Brain pericyte (primary cell): Measurements from ENCODE around the gene PLEKHJ1.

Experiments used
- DNase-seq: peaks from one replicate; pipeline ENCODE4 v3.0.0-alpha.2; 2012; ENCODE audit warnings: low read depth, low spot score

PLEKHJ1 gene

GRCh38 chr19:2249010-2249866 lies 13.1 kb upstream of the PLEKHJ1 start, which contains the start of gene AMH:
TSS of gene AMH (plus strand) at chr19:2249323. CDS start at chr19:2249333, 10 bp downstream.
- no peak for DNase-seq

- DNase-seq, result no peak
These were observed 12.2 kb upstream of the PLEKHJ1 start for GRCh38 chr19:2248136-2249009.

DNA sequence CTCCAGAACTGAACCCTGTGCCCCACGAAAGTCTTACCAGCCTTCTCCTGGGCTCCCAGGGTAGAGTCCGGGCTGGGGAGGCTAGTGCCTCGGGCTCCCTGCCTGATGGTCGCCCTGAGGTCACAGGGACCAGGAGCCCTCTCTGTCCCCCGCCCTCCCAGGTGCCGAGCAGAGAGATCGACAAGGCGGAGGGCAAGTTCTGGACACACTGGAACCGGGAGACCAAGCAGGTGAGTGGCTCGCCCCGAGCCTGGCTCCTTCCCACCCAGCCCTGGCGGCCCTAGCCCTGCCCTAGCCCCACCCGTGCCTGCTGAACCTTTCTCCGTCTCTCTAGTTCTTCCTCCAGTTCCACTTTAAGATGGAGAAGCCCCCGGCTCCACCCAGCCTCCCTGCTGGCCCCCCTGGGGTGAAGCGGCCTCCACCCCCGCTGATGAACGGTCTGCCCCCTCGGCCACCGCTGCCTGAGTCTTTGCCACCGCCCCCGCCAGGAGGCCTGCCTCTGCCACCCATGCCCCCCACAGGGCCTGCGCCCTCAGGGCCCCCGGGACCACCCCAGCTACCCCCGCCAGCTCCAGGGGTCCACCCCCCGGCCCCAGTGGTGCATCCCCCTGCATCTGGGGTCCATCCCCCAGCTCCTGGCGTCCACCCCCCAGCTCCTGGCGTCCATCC lies 11.4 kb upstream of the PLEKHJ1 start:
- no peak for DNase-seq

DNA sequence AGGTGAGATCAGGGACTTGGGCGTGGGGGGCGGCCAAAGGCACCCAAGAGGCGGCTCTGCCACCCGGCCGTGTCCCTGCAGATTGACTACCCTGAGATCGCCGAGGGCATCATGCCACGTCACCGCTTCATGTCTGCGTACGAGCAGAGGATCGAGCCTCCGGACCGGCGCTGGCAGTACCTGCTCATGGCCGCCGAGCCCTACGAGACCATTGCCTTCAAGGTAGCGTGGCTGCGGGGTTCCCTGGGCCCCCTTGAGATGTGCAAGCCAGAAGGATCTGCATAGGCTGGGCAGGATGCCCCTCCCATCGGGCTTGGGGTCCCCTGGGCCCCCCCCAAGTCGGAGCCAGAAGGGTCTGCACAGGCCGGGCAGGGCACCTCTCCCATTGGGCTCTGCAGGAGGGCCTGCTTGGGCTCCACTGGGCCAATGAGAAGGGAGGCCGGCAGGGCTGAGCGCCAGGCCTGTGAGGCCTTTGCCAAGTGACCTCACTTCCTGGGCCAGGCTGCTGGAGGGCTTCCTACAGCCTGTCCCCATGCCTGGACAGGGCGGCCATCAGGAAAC lies 10.8 kb upstream of the PLEKHJ1 start:
- no peak for DNase-seq

GRCh38 chr19:2246014-2246620 lies 10.0 kb upstream of the PLEKHJ1 start:
- DNase-seq, result no peak

- no peak for DNase-seq
These were observed 9.1 kb upstream of the PLEKHJ1 start for GRCh38 chr19:2245273-2245672.

DNA sequence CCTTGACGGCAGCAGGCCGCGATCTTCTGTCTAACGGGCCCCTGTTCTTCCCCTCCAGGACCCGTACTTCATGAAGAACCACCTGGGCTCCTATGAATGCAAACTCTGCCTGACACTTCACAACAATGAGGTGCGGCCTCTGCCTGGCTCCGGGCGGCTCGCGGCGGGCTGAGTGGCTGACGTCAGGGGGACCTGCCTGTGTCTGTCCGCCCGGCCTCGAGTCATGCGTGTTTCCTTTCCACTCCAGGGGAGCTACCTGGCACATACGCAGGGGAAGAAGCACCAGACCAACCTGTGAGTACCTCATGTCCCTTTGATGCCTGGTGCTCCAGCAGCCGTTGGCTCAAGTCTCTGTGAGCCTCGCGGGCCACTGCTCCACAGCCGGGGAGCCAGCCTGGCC lies 8.4 kb upstream of the PLEKHJ1 start:
- DNase-seq, result no peak

GRCh38 chr19:2244125-2244411 lies 7.9 kb upstream of the PLEKHJ1 start:
- DNase-seq, result no peak

DNA sequence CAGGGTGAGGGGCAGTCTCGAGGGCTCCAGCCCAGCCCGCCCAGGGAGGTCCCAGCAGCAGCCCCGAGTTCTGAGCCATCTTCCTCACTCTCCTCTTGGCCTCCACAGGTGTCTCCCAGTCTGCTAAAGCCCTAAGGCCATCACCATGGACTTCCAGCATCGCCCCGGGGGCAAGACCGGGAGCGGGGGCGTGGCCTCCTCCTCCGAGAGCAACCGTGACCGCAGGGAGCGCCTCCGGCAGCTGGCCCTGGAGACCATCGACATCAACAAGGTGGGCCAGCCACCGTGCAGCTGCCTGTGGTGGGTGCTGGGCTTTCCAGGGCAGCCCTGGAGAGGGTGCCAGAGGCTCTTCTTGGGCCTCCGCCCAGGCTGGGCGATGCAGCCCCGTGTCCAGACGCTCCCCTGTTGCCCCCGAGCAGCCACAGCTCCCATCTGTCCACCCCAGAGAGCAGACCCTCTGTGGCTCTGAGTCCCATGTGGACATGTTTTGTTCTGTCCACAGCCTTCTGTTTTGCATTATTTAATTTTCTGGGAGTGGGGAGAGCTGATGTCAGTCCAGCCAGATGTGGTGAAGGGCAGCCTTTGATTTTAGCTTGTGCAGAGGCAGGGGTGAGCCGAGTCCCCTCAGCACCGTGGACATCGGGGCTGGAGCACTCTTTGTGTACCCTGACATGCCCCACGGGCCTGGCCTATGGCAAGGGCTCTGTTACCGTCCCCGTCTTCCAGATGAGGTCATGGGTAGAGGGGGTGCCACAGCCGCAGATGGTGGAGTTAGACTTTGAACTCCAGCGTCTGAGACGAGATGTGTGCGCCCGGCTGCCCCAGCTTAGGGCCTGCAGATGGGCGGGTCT lies 7.4 kb upstream of the PLEKHJ1 start:
- DNase-seq, result no peak

DNA sequence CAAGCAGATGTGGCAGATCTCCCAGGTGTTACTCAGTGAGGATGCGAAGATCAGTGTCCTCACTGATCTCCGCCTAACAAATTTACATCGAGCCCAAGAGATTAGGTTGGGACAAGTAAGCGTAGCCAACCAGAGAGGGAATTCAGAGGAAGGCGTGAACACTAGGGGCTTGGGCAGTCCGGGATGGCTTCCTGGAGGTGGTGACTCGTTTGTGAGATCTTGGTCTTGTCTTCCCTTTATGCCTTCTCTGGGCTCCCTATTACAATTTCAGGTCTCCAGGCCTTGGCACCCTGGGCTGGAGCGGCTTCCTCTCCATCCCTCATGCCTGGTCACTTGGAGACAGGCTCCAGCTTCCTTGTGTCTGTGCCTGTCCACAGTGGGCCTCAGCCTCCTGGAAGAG lies 6.7 kb upstream of the PLEKHJ1 start:
- no peak for DNase-seq

DNA sequence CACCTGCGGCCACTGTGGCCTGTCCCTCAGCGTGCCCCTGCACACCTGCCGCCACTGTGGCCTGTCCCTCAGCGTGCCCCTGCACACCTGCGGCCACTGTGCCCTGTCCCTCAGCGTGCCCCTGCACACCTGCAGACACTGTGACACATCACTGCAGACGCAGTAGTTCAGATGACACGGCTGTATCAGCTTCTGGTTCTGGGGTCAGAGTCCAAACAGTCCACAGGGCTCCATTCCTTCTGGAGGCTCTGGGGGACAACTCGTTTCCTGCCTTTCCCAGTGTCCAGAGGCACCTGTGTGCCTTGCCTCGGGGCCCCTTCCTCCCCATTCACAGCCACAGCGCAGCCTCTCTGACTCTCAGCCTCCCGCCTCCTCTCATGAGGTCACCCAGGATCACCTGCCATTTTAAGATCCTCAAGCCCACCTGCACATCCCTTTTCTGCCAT lies 6.0 kb upstream of the PLEKHJ1 start:
- no peak for DNase-seq

- no peak for DNase-seq
These were observed 5.0 kb upstream of the PLEKHJ1 start for GRCh38 chr19:2240881-2241760.

GRCh38 chr19:2239771-2240770 lies 3.9 kb upstream of the PLEKHJ1 start:
- no peak for DNase-seq

GRCh38 chr19:2239173-2239572 lies 3.0 kb upstream of the PLEKHJ1 start:
- no peak for DNase-seq

- DNase-seq, result no peak
These were observed 1.7 kb upstream of the PLEKHJ1 start for GRCh38 chr19:2237869-2238153.

DNA sequence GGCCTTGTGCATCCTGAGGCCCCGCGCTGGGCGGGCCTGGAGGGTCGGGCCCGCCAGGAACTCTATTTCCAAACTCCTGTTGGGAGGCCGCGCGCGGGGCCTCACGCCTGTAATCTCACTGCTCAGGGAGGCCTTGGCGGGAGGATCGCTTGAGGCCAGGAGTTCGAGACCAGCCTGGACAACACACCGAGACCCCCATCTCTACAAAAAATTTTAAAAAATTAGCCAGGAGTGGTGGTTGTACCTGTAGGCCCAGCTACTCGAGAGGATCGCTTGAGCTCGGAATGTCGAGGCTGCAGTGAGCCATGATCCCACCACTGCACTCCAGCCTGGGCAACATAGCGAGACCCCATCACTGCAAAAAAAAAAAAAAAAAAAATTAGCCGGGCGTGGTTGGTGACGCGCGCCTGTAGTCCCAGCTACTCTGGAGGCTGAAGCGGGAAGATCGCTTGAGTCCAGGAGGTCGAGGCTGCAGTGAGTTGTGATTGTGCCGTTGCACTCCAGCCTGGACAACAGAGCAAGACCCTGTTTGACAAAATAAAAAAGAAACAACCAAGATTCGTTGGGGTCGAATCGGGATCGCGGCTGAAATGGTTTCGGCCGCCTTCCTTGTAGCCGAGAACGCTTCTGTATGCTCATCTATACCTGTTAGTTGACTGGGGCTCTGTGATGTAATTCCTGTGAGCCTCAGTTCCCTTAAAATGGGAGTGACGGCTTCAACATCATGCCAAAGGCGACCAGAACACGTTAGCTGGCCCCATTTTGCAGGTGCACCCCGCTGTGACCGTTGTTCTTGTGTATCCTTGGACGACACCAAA lies 1.1 kb upstream of the PLEKHJ1 start:
- DNase-seq, result no peak

DNA sequence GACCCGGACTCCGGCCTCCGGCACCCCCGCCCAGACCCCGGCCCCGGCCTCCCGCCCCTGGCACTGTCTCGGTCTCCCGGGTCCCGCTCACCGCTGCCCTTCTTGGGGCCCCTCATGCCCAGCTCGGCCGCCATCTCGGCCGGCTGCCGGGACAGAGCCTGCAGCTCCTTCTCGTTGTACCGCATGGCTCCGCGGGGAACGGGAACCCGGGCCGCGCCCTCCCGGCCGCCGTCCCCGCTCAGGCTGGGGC lies 140 bp downstream of the PLEKHJ1 start:
- DNase-seq, result no peak
